Measurements from ENCODE around the gene ENDOG. TPM values are rescaled to one million over a fixed set of nuclear protein-coding genes. Genes with fewer than 3 reads are reported as not detected.

ENDOG gene
- total RNA-seq, 1 donor from 2014 or later = 24.4 TPM

- H3K9me3 Mint-ChIP-seq (ENCODE audit: unreplicated experiment) = no peaks in the 10 kb centered on the region
- TF ChIP-seq, protein P1, sequence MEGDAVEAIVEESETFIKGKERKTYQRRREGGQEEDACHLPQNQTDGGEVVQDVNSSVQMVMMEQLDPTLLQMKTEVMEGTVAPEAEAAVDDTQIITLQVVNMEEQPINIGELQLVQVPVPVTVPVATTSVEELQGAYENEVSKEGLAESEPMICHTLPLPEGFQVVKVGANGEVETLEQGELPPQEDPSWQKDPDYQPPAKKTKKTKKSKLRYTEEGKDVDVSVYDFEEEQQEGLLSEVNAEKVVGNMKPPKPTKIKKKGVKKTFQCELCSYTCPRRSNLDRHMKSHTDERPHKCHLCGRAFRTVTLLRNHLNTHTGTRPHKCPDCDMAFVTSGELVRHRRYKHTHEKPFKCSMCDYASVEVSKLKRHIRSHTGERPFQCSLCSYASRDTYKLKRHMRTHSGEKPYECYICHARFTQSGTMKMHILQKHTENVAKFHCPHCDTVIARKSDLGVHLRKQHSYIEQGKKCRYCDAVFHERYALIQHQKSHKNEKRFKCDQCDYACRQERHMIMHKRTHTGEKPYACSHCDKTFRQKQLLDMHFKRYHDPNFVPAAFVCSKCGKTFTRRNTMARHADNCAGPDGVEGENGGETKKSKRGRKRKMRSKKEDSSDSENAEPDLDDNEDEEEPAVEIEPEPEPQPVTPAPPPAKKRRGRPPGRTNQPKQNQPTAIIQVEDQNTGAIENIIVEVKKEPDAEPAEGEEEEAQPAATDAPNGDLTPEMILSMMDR (IDR thresholded peaks at IDR 0.05) = no peak
- H3K4me1 Mint-ChIP-seq (ENCODE audit: unreplicated experiment) = peaks cover 17% of the 10 kb centered on the region
- no peak for DNase-seq (ENCODE audit: extremely low spot score, unreplicated experiment)
- H3K27ac Mint-ChIP-seq (ENCODE audit: unreplicated experiment) = peak overlapping the region; percentile 78
- H3K27me3 Mint-ChIP-seq (ENCODE audit: unreplicated experiment) = no peaks in the 10 kb centered on the region
- H3K4me3 Mint-ChIP-seq (ENCODE audit: unreplicated experiment) = peak overlapping the region; percentile 89
- H3K36me3 Mint-ChIP-seq (ENCODE audit: unreplicated experiment) = peaks cover 7% of the 10 kb centered on the region
Measured at GRCh38 chr9:128828719-128829452, 10.6 kb downstream of the ENDOG start.

GRCh38 chr9:128829477-128830251, 11.4 kb downstream of the ENDOG start, which contains the start of gene SPOUT1:
Gene SPOUT1 (minus strand): TSS chr9:128829794. CDS start chr9:128829780, 14 bp downstream.
- Mint-ChIP-seq H3K36me3 (ENCODE audit: unreplicated experiment) (peaks cover 7% of the 10 kb centered on the region), H3K27me3 (ENCODE audit: unreplicated experiment) (no peaks in the 10 kb centered on the region), H3K4me3 (ENCODE audit: unreplicated experiment) (peak within 1 kb of the TSS; percentile 89), H3K4me1 (ENCODE audit: unreplicated experiment) (peaks cover 17% of the 10 kb centered on the region), H3K9me3 (ENCODE audit: unreplicated experiment) (no peaks in the 10 kb centered on the region), H3K27ac (ENCODE audit: unreplicated experiment) (peak within 1 kb of the TSS; percentile 78)
- TF ChIP-seq, protein P1 (IDR thresholded peaks at IDR 0.05) = no peak
- DNase-seq (ENCODE audit: extremely low spot score, unreplicated experiment) = peak; percentile 97

DNA sequence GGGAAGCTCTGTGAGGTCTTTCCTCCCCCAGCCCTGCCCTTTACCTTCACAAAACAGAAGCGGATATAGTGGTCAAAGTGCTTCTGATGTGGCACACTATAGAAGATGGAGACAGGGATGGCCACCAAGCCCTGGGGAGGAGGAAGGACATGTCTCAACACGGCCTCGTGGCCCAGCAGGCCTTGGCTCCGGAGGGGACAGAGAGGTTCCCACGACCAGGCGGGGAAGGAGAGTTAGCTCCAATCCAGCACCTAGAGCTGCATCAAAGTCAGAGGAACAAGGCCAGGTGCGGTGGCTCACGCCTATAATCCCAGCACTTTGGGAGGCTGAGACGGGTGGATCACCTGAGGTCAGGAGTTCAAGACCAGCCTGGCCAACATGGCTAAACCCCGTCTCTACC, 15.4 kb downstream of the ENDOG start:
- Mint-ChIP-seq H3K27me3 (ENCODE audit: unreplicated experiment) (no peaks in the 10 kb centered on the region), H3K27ac (ENCODE audit: unreplicated experiment) (no peak overlapping the region), H3K36me3 (ENCODE audit: unreplicated experiment) (peaks cover 4% of the 10 kb centered on the region), H3K4me3 (ENCODE audit: unreplicated experiment) (no peak overlapping the region), H3K4me1 (ENCODE audit: unreplicated experiment) (peaks cover 11% of the 10 kb centered on the region), H3K9me3 (ENCODE audit: unreplicated experiment) (no peaks in the 10 kb centered on the region)
- TF ChIP-seq, protein P1 (IDR thresholded peaks at IDR 0.05) = no peak
- no peak for DNase-seq (ENCODE audit: extremely low spot score, unreplicated experiment)

DNA sequence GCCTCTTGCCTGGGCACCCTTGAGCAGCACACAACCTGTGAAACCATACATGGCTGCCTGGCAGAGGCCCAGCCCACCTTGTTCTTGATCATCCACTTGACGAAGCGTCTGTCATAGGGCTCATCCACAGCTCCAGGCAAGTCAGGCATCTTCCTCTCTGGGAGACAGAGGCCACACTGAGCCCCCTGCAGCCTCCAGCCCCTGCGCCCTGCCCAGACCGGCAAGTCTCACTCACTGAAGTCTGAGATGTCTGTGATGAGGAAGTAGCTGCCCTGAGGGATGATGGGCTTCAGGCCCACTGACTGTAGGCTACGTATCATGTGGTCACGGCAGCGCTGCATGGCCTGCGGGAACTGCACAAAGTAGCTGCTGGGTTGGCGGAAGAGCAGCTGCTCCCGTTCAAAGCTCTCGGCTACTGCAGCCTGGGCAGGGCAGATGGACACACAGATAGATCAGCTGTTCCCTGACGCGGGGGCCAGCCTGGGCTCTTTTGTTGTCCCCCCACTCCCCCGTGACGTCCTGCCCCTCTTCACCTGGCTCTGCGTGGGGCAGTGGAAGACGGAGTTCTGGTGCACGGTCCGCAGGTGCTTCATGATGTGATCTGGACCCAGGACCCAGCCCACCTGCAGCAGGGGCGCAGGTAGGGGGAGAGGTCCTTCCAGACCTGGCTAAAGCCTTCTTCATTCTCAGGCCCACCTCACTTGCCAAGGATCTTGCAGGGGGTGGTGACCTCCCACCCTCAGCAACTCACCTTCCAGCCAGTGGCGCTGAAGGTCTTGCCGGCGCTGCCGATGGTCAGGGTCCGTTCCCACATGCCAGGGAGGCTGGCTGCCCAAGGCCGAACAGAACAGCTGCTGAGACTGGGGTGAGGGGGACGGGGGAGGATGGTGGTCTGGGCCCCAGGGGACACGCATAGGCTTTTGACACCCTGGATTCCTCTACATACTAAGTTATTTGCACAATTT, 17.2 kb downstream of the ENDOG start:
- no peak for DNase-seq (ENCODE audit: extremely low spot score, unreplicated experiment)
- Mint-ChIP-seq H3K27me3 (ENCODE audit: unreplicated experiment) (no peaks in the 10 kb centered on the region), H3K4me1 (ENCODE audit: unreplicated experiment) (no peaks in the 10 kb centered on the region), H3K9me3 (ENCODE audit: unreplicated experiment) (no peaks in the 10 kb centered on the region), H3K36me3 (ENCODE audit: unreplicated experiment) (peaks cover 4% of the 10 kb centered on the region), H3K4me3 (ENCODE audit: unreplicated experiment) (no peak overlapping the region), H3K27ac (ENCODE audit: unreplicated experiment) (no peak overlapping the region)
- TF ChIP-seq, protein P1 (IDR thresholded peaks at IDR 0.05) = no peak
